Fibroblast of skin of left biceps (primary cell): Measurements from ENCODE around the gene RALGPS1.

Experiments
- DNase-seq, 2 experiments: peaks; one replicate each; pipeline ENCODE4 v3.0.0-alpha.2; 2013; ENCODE audit warnings: low read depth in 2 of 2

Gene RALGPS1

DNA sequence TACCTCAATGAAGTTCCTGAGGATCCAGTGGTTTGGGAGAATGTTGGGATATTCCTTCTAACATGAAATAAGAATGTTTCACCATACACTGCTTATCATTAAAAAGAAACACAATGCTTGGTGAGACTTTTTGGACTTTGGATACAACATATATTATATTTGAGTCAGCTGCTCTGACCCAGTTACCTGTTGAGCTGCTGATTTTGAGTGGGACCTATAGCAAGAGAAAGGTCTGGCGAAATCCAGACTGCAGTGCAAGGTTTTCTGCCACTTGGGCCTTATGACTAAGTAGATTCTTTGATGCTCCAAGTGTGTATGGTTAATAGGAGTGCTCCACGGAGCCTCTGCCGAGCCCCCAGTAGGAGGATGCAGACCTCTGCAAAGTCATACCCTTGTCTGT lies 10.0 kb upstream of the RALGPS1 start:
- no peak for DNase-seq

- no peak for DNase-seq
Observed at GRCh38 chr9:126906091-126906490, 8.5 kb upstream of the RALGPS1 start.

GRCh38 chr9:126907058-126907457 lies 7.5 kb upstream of the RALGPS1 start:
- no peak for DNase-seq

DNA sequence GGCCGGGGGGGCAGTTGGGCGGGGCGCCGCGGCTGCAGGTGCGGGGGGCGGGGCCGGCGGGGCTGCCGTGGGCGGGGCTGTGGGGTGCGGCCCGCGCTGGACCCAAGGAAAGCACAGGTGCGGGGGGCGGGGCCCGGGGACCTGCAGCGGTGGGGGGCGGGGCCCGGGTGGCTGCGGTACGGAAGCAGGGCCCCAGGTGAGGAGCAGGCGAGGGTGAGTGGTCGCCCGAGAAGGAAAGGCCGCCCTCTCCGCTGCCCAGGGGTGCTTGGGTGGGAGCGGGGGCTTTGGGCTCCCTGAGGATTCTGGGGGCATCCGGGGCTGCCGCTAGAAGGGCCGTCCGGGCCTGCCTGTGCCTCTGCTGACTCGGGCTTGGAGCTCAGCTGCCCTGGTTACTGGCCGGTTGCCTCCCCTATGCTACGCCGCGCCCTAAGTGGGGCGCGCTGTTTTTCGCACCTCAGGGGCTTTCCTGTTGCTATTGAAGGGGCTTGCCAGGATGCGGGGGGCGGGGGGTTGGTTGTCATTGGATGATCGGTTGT lies 767 bp downstream of the RALGPS1 start:
- DNase-seq, result no peak

DNA sequence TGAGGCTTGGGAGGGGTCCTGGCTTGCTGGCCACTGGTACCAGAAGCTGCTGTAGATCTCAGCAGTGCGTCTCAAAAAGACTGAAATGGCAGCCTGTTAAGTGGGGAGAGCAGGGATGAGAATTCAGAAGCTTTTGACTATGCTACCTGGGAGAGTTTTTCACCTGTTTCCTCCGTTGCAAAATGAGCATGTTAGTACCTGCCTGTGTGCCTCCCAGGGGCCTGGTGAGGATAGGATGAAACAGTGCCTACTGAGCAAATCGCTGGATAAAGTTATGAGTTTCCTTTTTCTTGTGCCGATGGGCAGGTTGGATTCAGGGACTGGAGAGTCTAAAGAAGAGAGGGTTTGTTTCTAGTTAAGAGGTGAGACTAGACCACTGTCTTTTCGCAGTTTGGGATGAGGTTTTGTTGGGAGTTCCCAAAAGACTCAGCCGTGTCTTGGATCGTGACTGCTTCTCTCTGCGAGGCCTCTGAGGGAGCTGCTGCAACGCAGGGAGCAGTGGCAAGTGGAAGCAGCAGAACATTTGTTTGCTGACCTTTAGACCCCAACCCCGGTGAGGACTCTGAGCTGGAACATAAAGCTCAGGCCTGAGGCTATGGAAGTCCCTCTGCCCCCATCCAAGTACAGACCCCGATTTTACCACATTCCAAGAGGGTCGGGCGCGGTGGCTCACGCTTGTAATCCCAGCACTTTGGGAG lies 1.4 kb downstream of the RALGPS1 start:
- no peak for DNase-seq

GRCh38 chr9:126916909-126917308 lies 2.3 kb downstream of the RALGPS1 start:
- no peak for DNase-seq

DNA sequence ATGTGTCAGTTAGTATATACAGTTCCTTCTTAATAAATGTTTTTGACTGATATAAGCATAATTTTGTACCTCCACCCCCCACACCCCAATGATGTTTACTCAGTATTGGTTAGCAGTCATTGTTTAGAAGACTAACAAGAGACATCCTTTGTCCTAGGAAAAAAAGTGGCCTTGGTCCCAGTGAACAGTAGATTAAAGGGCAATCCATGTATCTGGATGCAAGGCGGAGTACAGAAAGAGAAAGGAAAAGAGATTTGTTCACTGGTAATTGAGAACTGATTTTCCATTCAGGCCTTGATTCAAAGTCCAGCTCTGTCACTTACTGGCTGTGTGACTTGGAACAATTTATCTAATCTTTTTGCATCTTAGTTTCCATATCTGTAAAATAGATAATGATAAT lies 4.6 kb downstream of the RALGPS1 start:
- no peak for DNase-seq

DNA sequence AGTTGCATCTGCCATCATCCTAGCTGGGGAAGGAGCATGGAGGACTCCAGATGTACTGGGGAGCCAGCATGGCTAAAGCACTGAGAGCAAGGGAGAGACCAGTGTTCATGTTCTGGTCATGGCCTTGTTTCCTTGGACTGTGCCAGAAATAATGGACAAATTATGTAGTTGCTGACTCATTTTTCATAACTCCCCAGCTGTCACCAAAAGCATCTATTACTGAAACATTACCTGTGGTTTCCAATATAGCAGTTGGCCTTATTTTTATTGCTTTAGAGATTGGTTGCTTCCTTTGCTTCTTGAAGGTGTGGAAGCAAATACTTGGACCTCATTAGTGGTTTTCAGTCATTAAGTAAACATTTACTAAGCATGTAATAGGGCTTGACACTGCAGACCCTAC lies 11.3 kb downstream of the RALGPS1 start:
- DNase-seq, result no peak

DNA sequence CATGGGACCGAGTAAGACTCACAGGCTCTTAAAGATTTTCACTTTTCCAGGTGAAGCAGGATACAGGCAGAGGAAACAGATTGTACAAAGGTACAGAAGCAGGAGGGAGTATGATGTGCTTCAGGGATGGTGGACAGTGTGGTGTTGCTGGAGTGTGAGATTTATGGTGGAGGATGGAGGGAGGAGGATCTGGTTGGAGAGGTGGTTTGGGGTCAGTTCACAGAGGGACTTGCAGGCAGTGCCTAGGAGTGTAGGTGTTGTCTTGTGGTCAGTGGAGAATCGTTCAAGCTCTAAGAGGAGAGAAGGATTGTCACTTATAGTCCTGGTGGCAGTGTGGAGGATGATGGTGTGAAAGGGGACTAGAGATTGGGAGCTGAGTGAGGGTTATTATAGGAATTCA lies 11.8 kb downstream of the RALGPS1 start:
- DNase-seq, result no peak

- DNase-seq, result no peak
Observed at GRCh38 chr9:126927419-126927818, 12.8 kb downstream of the RALGPS1 start.

DNA sequence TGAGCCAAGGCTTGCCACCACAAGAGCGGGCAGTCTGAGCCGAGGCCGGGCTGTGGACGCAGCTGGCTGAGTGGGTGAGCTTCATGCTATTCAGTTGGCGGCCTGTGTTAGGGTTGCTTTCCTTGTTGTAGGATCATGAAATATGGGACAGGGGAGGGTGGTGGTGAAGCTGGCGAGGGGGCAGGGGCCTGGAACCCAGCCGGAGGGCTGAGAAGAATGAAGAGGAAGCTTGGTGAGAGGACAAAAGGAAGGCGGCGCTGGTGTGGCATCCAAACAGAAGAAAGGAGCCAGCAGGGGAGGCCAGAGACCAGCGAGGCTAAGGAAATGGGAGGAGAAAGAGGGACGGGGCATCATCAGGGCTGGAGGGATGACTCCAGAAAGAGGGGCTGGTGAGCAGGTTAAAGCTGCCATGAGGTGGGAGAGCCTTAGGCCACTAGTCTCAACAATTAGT lies 18.3 kb downstream of the RALGPS1 start:
- DNase-seq, result no peak

DNA sequence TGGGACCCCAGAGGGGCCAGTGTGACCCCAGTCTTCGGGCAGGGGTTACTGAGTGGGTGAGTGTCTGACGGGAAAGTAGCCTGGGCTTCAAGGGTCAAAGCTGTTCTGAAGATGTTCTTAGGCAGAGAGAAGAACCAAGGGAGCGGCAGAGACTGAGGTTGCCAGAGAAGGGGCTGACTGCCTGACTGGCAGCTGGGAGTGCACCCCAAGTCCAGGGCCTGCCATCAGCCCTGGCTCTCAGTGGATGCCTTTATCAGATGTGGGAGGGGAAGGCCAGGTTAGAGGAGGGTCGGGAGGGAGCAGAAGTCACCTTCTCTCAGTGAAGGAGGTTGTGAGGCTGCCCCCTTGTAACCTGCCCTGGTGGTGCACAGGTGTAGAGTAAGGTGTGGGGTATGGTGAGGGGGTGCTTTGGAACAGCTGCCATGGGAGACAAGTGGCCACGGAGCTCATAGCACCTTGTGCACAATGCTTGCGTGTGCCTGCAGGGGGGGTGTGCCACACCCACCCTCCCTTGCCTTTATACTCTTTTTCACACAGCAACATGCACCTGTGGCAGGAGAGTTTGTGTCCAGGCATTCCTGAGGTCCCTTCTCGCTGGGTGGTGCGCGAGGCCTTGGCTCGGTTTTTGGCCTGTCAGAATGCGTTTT lies 18.9 kb downstream of the RALGPS1 start:
- no peak for DNase-seq

- no peak for DNase-seq
Observed at GRCh38 chr9:126934441-126934840, 19.9 kb downstream of the RALGPS1 start.

GRCh38 chr9:126935630-126936029 lies 21.0 kb downstream of the RALGPS1 start:
- no peak for DNase-seq

DNA sequence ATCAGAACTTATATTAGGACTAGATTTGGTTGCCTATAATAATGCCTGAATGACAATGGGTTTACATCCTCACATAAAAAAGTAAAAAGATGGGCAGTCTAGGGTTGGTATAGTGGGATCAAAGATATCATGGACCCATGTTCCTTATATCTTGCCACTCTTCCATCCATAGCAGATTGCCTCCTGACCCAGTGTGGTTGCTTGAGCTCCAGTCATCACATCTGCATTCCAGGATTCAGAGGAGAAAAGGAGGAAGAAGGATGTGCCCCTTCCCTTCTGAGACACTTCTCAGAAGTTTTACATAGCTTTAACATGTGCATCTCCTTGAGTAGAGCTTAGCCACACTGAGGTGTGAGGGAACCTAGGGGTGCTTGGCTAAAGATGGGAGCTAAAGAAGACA lies 22.9 kb downstream of the RALGPS1 start:
- DNase-seq, result no peak

- DNase-seq, result no peak
Observed at GRCh38 chr9:126938327-126938726, 23.7 kb downstream of the RALGPS1 start.

GRCh38 chr9:126939821-126940221 lies 25.2 kb downstream of the RALGPS1 start:
- DNase-seq, result no peak

DNA sequence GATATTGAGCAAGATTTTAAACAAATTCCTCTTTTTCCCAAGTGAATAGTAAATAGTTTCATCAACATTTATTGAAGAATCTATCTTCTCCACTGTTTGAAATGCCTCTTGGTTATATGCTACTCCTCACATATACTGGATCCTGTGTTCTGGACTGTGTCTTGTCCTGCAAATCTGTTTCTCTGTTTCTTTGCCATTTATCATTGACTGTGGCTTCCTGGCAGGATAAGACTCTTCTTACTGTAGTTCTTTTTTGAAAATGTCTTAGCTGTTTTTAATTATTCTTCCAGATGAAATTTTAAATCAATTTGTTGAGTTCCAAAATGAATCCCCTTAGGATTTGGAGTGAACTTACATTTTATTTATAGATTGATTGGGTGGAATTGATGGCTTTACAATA lies 27.8 kb downstream of the RALGPS1 start:
- DNase-seq, result no peak

GRCh38 chr9:126945682-126946081 lies 31.1 kb downstream of the RALGPS1 start:
- DNase-seq, result no peak

GRCh38 chr9:126947529-126947928 lies 32.9 kb downstream of the RALGPS1 start:
- no peak for DNase-seq

DNA sequence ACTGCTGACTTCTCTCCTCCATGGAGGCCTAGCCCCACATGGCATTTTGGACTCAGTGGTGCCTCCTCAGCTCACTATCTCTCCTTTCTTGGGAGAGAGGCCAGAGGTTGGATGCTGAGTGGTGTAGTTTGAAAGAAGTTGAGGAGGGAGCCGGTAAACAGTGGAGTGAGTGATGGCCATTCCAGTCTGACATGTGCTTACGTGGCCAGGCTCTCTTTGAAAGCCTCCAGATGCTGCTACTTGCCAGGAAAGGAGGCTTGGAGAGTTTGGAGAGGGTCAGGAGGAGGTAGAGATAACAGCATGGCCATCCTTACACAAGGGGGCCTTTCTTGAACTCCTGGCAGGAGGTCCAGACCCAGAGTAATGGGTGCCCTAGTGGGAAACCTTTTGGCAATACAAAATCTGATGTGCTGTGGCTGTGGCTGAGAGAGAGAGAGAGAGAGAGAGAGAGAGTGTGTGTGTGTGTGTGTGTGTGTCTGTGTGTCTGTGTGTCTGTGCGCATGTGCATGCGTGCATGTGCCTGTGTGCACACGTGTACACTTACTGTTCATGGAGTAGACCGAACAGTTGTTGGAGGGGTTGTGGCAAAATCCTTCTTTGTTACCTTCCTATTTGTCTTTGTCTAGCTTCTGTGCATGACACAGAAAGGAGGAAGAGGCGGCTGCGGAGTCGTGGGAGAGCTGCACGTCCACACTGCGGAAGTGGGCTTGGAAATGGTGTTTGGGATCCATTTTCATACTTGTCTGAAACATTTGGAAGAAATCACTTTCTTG lies 37.8 kb downstream of the RALGPS1 start:
- peak; percentile 18 to 40 for DNase-seq

DNA sequence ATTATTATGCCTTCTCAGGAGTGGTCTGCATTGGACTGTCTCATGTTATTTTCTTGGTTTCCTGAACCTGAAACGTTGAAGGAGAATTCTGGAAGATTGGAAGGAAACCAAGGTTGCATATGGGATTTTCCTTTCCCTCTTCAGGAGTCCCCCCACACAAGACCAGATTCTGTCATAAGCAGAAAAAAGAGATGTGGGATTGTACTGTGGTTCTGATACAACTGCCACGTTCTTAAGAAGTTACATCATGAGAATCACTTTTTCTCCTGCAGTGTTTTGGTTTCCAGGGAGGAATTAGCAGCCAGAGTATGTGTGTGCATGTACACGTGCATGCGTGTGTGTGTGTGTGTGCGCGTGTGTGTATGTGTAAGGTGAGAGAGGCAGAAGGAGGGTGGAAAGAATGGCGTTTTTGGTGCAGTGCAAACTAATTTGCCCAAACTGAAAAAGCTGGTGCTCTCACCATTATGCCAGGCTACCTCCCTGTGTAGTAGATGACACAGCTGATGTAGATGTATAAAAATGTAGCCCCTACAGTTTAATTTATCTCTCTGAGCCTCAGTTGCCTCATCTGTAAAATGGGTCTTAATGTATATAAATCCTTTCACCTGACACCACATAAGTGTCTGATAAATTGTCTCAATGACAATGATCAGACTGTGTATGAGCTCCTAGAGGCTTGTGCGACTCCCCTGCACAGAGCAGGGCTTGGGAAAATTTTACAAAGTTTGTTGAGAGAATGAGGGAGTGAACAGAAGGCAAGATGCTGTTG lies 38.6 kb downstream of the RALGPS1 start:
- peak; percentile 77 to 82 for DNase-seq
